Activated CD4-positive, alpha-beta T cell treated with anti-CD3 and anti-CD28 coated beads for 36 hours (primary cell): ENCODE data around the gene BACH2. TPM values are rescaled to one million over a fixed set of nuclear protein-coding genes. Genes with fewer than 3 reads are reported as not detected.
A peak's percentile ranks its signal among the peaks of the same experiment; 100 is the strongest.
"Not testable (repeated sequence)": the region's sequence is repeated elsewhere in the genome, so short reads cannot be mapped to it uniquely, and the experiment has no call there.

Source experiments
- ATAC-seq: fragments of 200-7000 bp; cut with Tn5 transposase; one replicate; pipeline ENCODE4 v1.10.0; 2021; ENCODE audit warnings: mild to moderate bottlenecking, moderate library complexity
- CTCF ChIA-PET: fragments of 350-600 bp; sonication (Branson Sonifier 250); formaldehyde crosslinking; loops from one replicate; lab custom pipeline; 2021; ENCODE audit warnings: antibody characterized with exemption; lab: Charles Lee
- POLR2A ChIA-PET: fragments of 350-600 bp; sonication (Branson Sonifier 250); formaldehyde crosslinking; loops from one replicate; lab custom pipeline; 2021; ENCODE audit warnings: antibody characterized with exemption, inconsistent platforms; lab: Charles Lee
- DNase-seq: peaks from one replicate; pipeline ENCODE4 v3.0.0-alpha.2; 2020
- H3K27ac Mint-ChIP-seq: one replicate; pipeline ENCODE4 v1.8.0; 2021; ENCODE audit warnings: mixed read lengths
- H3K27me3 Mint-ChIP-seq: one replicate; pipeline ENCODE4 v1.8.0; 2021; ENCODE audit warnings: mixed read lengths
- H3K36me3 Mint-ChIP-seq: one replicate; pipeline ENCODE4 v1.8.0; 2021; ENCODE audit warnings: low read depth, mixed read lengths
- H3K4me1 Mint-ChIP-seq: one replicate; pipeline ENCODE4 v1.8.0; 2021; ENCODE audit warnings: mixed read lengths
- H3K4me3 Mint-ChIP-seq: one replicate; pipeline ENCODE4 v1.8.0; 2021; ENCODE audit warnings: mild to moderate bottlenecking, moderate library complexity, mixed read lengths
- H3K9me3 Mint-ChIP-seq: one replicate; pipeline ENCODE4 v1.8.0; 2021; ENCODE audit warnings: low read depth, mixed read lengths
- intact Hi-C, 2 experiments: fragments of 100-400 bp; cut with DNase I in 1 of 2; cut with micrococcal nuclease in 1 of 2; formaldehyde crosslinking; loops; one replicate each; pipeline versions ENCODE4 v1.14.2 to v1.15.1; 2022 to 2024; cut with DNase I, micrococcal nuclease
- total RNA-seq, 2 experiments: library from RNA; stranded (reverse); gene quantifications; one replicate each; pipeline ENCODE4 v1.2.3, GENCODE V29; 2021

BACH2 gene
- total RNA-seq, 2 experiments from 2014 or later = 74.7 to 87.3 TPM

DNA sequence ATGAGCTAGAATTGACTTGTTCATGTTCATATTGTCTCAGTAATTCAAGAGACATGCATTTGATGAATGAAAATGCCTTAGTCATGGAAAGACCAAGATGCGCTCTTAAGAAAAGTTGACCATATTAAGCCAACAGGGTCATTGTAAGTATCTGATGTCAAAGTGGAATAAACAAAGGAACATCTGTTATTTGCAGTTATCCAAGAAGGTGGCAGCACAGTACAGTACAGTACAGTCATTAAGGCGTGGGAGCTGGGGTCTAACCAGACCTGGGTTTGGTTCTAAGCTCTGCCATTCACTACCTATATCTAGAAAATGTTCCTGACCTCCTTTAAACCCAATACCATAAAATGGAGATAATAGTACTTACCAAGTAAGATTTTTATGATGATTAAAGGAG lies 178.1 kb downstream of the BACH2 start:
- ChIA-PET POLR2A (interaction anchor here (0.6 kb wide), 1 partner anchor 11 kb away, joined by 5 read pairs; no protein-coding TSS in a partner anchor), CTCF (interaction anchor here (0.6 to 2.6 kb wide), 5 partner anchors 9 to 178 kb away, joined by 3 to 9 read pairs (median 4); no protein-coding TSS in a partner anchor)
- peaks cover 25% of the 10 kb centered on the region for H3K9me3 Mint-ChIP-seq
- H3K27me3 Mint-ChIP-seq = no peaks in the 10 kb centered on the region
- intact Hi-C loops = no loop called here
- peaks cover 61% of the 10 kb centered on the region for H3K36me3 Mint-ChIP-seq
- H3K4me1 Mint-ChIP-seq = peaks cover 52% of the 10 kb centered on the region
- H3K4me3 Mint-ChIP-seq = no peak overlapping the region
- H3K27ac Mint-ChIP-seq = no peak overlapping the region
- no peak for DNase-seq
- no peak for ATAC-seq

DNA sequence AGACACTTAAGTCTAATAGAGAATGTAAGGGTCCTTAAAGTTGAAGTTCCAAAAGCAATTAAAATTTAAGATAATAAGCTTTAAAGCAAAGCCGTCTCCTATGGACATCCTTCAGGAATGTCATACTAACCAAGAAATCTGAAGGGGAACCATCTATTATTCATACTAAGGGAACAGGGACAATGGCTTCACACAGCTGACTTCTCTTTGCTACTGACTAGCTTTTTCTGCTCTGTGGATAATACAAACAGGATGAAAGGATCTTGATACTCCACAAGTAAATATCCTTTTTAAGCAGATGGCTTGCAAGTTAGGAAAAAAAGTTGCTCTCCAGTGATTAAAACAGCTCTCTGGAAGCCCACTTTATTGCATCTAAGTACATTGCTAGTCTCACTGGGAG lies 178.6 kb downstream of the BACH2 start:
- Mint-ChIP-seq H3K27ac (no peak overlapping the region), H3K4me3 (no peak overlapping the region), H3K9me3 (peaks cover 30% of the 10 kb centered on the region), H3K36me3 (peaks cover 63% of the 10 kb centered on the region), H3K4me1 (peaks cover 52% of the 10 kb centered on the region), H3K27me3 (no peaks in the 10 kb centered on the region)
- ChIA-PET POLR2A (interaction anchor here (0.6 kb wide), 1 partner anchor 11 kb away, joined by 5 read pairs; no protein-coding TSS in a partner anchor), CTCF (interaction anchor here (0.6 to 2.6 kb wide), 6 partner anchors 9 to 178 kb away, joined by 3 to 9 read pairs (median 4); no protein-coding TSS in a partner anchor)
- ATAC-seq (no peak), DNase-seq (no peak)
- intact Hi-C loops = no loop called here

DNA sequence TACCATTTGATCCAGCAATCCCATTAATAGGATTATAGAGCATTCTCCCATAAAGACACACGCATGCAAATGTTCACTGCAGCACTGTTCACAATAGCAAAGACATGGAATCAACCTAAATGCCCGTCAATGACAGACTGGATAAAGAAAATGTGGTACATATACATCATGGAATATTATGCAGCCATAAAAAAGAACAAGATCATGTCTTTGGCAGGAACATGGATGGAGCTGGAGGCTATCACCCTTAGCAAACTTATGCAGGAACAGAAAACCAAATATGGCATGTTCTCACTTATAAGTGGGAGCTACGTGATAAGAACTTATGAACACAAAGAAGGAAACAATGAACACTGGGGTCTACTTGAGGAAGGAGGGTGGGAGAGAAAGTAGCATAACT lies 180.5 kb downstream of the BACH2 start:
- H3K27me3 Mint-ChIP-seq, POLR2A ChIA-PET, DNase-seq, intact Hi-C loops, ATAC-seq, H3K4me3 Mint-ChIP-seq: not testable (repeated sequence)
- peaks cover 71% of the 10 kb centered on the region for H3K36me3 Mint-ChIP-seq
- H3K9me3 Mint-ChIP-seq = peaks cover 37% of the 10 kb centered on the region
- CTCF ChIA-PET = interaction anchor here (0.6 to 1.6 kb wide), 3 partner anchors 12 to 177 kb away, joined by 3 to 5 read pairs (median 4); no protein-coding TSS in a partner anchor
- peaks cover 57% of the 10 kb centered on the region for H3K4me1 Mint-ChIP-seq
- H3K27ac Mint-ChIP-seq = peak overlapping the region; percentile 42

DNA sequence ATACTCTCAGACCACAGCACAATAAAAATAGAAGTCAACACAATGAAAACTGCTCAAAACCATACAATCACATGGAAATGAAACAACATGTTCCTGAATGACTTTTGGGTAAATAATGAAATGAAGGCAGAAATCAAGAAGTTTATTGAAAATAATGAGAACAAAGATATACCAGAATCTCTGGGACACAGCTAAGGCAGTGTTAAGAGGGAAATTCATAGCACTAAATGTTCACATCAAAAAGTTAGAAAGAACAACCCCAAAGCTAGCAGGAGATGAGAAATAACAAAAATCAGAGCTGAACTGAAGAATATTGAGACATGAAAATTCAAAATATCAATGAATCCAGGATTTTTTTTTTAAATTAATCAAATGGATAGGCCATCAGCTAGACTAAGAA lies 183.3 kb downstream of the BACH2 start:
- ATAC-seq = no peak
- peaks cover 68% of the 10 kb centered on the region for H3K4me1 Mint-ChIP-seq
- no peaks in the 10 kb centered on the region for H3K27me3 Mint-ChIP-seq
- intact Hi-C loops = loop anchor here in 1 of 2 experiments (5.0 kb wide), 1 partner anchor 681 kb away; the partner anchor contains the start of gene ANKRD6
- peak overlapping the region; percentile 12 for H3K27ac Mint-ChIP-seq
- H3K9me3 Mint-ChIP-seq = peaks cover 37% of the 10 kb centered on the region
- ChIA-PET CTCF (interaction anchor here (0.6 to 0.8 kb wide), 2 partner anchors 44 to 158 kb away, joined by 3 to 4 read pairs; no protein-coding TSS in a partner anchor), POLR2A (interaction anchor here (0.7 kb wide), 1 partner anchor 11 kb away, joined by 5 read pairs; no protein-coding TSS in a partner anchor)
- DNase-seq = no peak
- no peak overlapping the region for H3K4me3 Mint-ChIP-seq
- H3K36me3 Mint-ChIP-seq = peaks cover 77% of the 10 kb centered on the region

DNA sequence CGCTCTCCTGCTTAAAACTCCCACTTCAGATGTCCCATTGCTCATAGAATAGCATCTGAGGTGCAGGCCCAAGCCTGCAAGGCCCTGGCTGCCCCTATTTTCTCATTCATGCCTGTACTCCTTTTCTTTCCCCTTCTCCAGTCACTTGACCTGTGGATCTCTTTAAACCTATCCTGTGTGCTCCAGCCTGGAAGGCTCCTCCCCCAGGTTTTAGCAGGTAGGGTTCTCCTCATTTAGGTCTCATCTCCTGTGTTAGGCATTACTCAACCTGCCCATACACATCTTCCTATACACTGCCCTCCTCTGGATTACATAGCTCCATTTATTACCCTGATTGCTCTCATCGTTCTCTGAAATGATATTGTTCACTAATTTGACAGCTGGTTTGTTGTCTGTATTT lies 185.3 kb downstream of the BACH2 start:
- Mint-ChIP-seq H3K4me1 (peaks cover 79% of the 10 kb centered on the region), H3K9me3 (peaks cover 37% of the 10 kb centered on the region), H3K27me3 (no peaks in the 10 kb centered on the region), H3K27ac (peak overlapping the region; percentile 72), H3K4me3 (peak overlapping the region; percentile 28), H3K36me3 (peaks cover 65% of the 10 kb centered on the region)
- DNase-seq = no peak
- ChIA-PET CTCF (interaction anchor here (0.7 to 1.6 kb wide), 4 partner anchors 12 to 171 kb away, joined by 3 to 4 read pairs (median 3); no protein-coding TSS in a partner anchor), POLR2A (interaction anchor here (0.6 kb wide), 1 partner anchor 91 kb away, joined by 5 read pairs; no protein-coding TSS in a partner anchor)
- ATAC-seq = peak; percentile 16
- intact Hi-C loops = loop anchor here (1.0 to 5.0 kb wide), 2 partner anchors 9 to 679 kb away; partner anchors contain the start of gene ANKRD6 (in 1 of the 2)

DNA sequence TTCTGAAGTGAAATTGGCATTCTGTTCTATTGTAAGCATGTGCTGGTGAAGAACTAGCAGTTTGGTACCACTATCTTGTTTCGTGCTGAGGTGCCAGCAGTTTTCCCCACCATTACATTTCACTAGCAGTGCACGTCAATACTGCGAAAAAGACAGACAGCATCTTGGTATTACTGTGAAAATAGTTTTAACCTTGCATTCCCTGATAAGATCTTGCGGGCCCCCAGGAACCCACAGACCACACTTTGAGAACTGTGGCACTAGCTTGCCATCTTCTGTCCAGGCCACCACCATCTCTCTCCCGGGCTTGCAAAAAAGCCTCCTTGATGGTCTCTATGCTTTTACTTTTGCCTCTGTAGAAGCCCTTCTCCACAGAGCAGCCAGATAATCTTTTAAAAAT lies 185.7 kb downstream of the BACH2 start:
- H3K9me3 Mint-ChIP-seq = peaks cover 33% of the 10 kb centered on the region
- no peaks in the 10 kb centered on the region for H3K27me3 Mint-ChIP-seq
- intact Hi-C loops = loop anchor here (1.0 to 5.0 kb wide), 2 partner anchors 9 to 679 kb away; partner anchors contain the start of gene ANKRD6 (in 1 of the 2)
- ATAC-seq (peak; percentile 43), DNase-seq (peak; percentile 81)
- peaks cover 61% of the 10 kb centered on the region for H3K36me3 Mint-ChIP-seq
- peaks cover 81% of the 10 kb centered on the region for H3K4me1 Mint-ChIP-seq
- POLR2A ChIA-PET = interaction anchor here (0.6 kb wide), 1 partner anchor 91 kb away, joined by 5 read pairs; no protein-coding TSS in a partner anchor
- peak overlapping the region; percentile 72 for H3K27ac Mint-ChIP-seq
- CTCF ChIA-PET = interaction anchor here (0.7 to 1.6 kb wide), 4 partner anchors 9 to 166 kb away, joined by 3 to 4 read pairs (median 3); no protein-coding TSS in a partner anchor
- peak overlapping the region; percentile 28 for H3K4me3 Mint-ChIP-seq

DNA sequence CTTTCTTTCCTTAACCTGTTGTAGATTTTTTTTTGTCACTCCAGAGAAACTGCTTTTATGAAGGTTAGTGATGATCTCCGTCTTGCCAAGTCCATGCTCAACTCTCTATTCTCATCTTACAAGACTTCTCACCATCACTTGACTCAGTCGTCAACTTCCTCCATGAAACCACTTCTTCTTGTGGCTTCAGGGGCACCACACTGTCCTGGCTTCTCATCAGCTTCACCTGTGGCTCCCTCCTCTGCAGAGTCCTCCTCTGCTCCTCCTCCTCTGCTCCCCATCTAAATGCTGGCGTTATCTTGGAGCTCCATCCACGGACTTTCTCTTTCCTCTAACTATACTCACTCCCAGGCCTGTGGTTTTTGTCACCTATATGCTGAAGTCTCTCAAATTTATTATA lies 187.5 kb downstream of the BACH2 start:
- intact Hi-C loops = loop anchor here (2.0 to 5.0 kb wide), 3 partner anchors 36 to 68 kb away; no protein-coding TSS in a partner anchor
- peak; percentile 57 for DNase-seq
- Mint-ChIP-seq H3K27me3 (no peaks in the 10 kb centered on the region), H3K4me3 (peak overlapping the region; percentile 17), H3K9me3 (peaks cover 17% of the 10 kb centered on the region), H3K36me3 (peaks cover 53% of the 10 kb centered on the region), H3K27ac (peak overlapping the region; percentile 75), H3K4me1 (peaks cover 91% of the 10 kb centered on the region)
- ChIA-PET CTCF (interaction anchor here (0.6 to 1.5 kb wide), 5 partner anchors 9 to 168 kb away, joined by 3 to 6 read pairs (median 3); no protein-coding TSS in a partner anchor), POLR2A (interaction anchor here (0.5 kb wide), 1 partner anchor 21 kb away, joined by 3 read pairs; no protein-coding TSS in a partner anchor)
- peak; percentile 53 for ATAC-seq

DNA sequence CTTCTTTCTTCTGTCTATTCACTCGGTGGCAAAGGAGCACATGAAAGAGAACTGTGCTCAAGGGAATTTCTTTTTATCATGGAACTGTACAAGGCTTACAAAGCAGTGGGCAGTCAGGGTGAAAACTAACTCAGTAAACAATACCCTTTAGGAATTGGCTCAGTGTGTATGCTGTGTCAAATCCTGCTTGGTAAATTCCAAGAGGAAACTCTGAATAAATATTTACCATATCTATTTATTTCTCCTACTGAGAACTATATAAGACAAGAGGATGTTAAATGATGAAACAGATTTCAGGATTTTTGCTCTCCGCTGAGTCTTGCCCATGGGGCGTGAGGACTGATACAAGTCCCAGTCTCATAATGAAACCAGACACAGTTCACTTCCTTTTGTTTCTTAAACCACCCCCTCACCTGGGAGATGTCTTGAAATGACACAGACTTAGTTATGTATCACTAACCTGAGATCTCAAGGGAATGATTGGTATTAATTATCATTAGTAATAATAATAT lies 188.8 kb downstream of the BACH2 start:
- POLR2A ChIA-PET = interaction anchor here (0.7 kb wide), 1 partner anchor 10 kb away, joined by 5 read pairs; no protein-coding TSS in a partner anchor
- H3K4me3 Mint-ChIP-seq = peak overlapping the region; percentile 1
- H3K9me3 Mint-ChIP-seq = peaks cover 5% of the 10 kb centered on the region
- H3K4me1 Mint-ChIP-seq = peaks cover 96% of the 10 kb centered on the region
- H3K27ac Mint-ChIP-seq = peak overlapping the region; percentile 69
- peak; percentile 47 for ATAC-seq
- DNase-seq = peak; percentile 60
- peaks cover 51% of the 10 kb centered on the region for H3K36me3 Mint-ChIP-seq
- no peaks in the 10 kb centered on the region for H3K27me3 Mint-ChIP-seq
- intact Hi-C loops = loop anchor here (1.0 to 5.0 kb wide), 4 partner anchors 36 to 69 kb away; no protein-coding TSS in a partner anchor
- CTCF ChIA-PET = interaction anchor here (0.9 kb wide), 1 partner anchor 15 kb away, joined by 5 read pairs; no protein-coding TSS in a partner anchor

DNA sequence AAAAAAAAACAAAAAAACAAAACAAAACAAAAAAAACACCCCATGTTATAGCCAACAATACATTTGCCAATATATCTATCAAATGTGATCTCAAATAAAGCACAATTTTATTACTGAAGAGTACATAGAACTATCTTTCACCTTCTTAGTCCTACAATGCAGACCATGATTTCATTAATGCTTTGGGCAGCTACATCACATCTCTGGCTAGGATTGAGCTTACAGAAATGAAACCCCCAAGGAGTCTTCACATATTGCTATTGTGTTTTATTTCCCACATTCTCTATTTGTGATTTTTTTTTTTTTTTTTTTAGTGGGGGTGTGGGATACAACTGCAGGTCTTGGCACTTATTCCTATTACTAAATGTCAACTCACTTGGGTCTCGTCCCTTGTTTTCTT lies 189.3 kb downstream of the BACH2 start:
- intact Hi-C loops = loop anchor here in 1 of 2 experiments (5.0 kb wide), 1 partner anchor 70 kb away; no protein-coding TSS in a partner anchor
- Mint-ChIP-seq H3K4me1 (peaks cover 95% of the 10 kb centered on the region), H3K36me3 (peaks cover 48% of the 10 kb centered on the region), H3K27ac (peak overlapping the region; percentile 69), H3K9me3 (peaks cover under 1% of the 10 kb centered on the region), H3K4me3 (peak overlapping the region; percentile 1), H3K27me3 (no peaks in the 10 kb centered on the region)
- ChIA-PET CTCF (interaction anchor here (0.9 kb wide), 1 partner anchor 15 kb away, joined by 5 read pairs; no protein-coding TSS in a partner anchor), POLR2A (interaction anchor here (0.7 kb wide), 1 partner anchor 11 kb away, joined by 5 read pairs; no protein-coding TSS in a partner anchor)
- ATAC-seq (no peak), DNase-seq (no peak)

DNA sequence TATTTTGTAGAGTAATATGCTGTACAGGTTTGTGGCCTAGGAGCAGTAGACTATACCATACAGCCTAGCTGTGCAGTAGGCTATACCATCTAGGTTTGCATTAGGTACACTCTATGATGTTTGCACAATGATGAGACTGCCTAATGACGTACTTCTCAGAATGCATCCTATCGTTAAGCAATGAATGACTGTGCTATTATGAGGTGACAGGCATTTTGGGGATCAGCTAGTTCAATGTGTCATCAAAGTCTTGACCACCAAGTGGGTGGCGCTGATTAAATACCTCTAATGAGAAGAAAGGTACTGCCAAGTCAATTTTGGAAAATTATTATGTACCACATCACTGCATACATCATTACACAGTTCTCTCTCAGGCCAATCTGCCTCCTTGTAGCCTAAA lies 190.2 kb downstream of the BACH2 start:
- Mint-ChIP-seq H3K9me3 (no peaks in the 10 kb centered on the region), H3K27ac (peak overlapping the region; percentile 20), H3K4me3 (no peak overlapping the region), H3K36me3 (peaks cover 50% of the 10 kb centered on the region), H3K27me3 (no peaks in the 10 kb centered on the region), H3K4me1 (peaks cover 92% of the 10 kb centered on the region)
- DNase-seq (no peak), ATAC-seq (peak; percentile 16)
- intact Hi-C loops = loop anchor here in 1 of 2 experiments (5.0 kb wide), 1 partner anchor 71 kb away; no protein-coding TSS in a partner anchor
- POLR2A ChIA-PET = no interaction called here
- CTCF ChIA-PET = interaction anchor here (1.1 to 1.9 kb wide), 5 partner anchors 24 to 373 kb away, joined by 3 to 6 read pairs (median 4); no protein-coding TSS in a partner anchor
